Cortex of kidney (tissue), 1 donor: ENCODE results near the gene HNRNPUL1.

Experiments used
- DNase-seq: peaks from one replicate; lab custom pipeline; 2025; lab: John Stamatoyannopoulos, UW

Gene HNRNPUL1

GRCh38 chr19:41234512-41235168, 29.5 kb upstream of the HNRNPUL1 start:
- no peak for DNase-seq

- DNase-seq: no peak
These were observed 28.7 kb upstream of the HNRNPUL1 start for GRCh38 chr19:41235480-41235879.

GRCh38 chr19:41238244-41238643, 25.9 kb upstream of the HNRNPUL1 start:
- DNase-seq: no peak

- no peak for DNase-seq
These were observed 24.8 kb upstream of the HNRNPUL1 start for GRCh38 chr19:41239363-41239762.

- DNase-seq: no peak
These were observed 24.1 kb upstream of the HNRNPUL1 start for GRCh38 chr19:41239961-41240574.

- DNase-seq: no peak
These were observed 22.3 kb upstream of the HNRNPUL1 start for GRCh38 chr19:41241859-41242258.

GRCh38 chr19:41244117-41244516, 20.1 kb upstream of the HNRNPUL1 start:
- DNase-seq: no peak

GRCh38 chr19:41245843-41246242, 18.3 kb upstream of the HNRNPUL1 start:
- DNase-seq: no peak

- DNase-seq: no peak
These were observed 15.3 kb upstream of the HNRNPUL1 start for GRCh38 chr19:41248895-41249294.

- DNase-seq: no peak
These were observed 14.3 kb upstream of the HNRNPUL1 start for GRCh38 chr19:41249707-41250423.

GRCh38 chr19:41253660-41254059, 10.5 kb upstream of the HNRNPUL1 start:
- no peak for DNase-seq

GRCh38 chr19:41255171-41255570, 9.0 kb upstream of the HNRNPUL1 start:
- DNase-seq: no peak

- no peak for DNase-seq
These were observed 2.5 kb upstream of the HNRNPUL1 start for GRCh38 chr19:41261474-41262190.

- DNase-seq: no peak
These were observed 926 bp upstream of the HNRNPUL1 start for GRCh38 chr19:41263042-41263849.

GRCh38 chr19:41264581-41265394, 616 bp downstream of the HNRNPUL1 start:
- DNase-seq: no peak

- DNase-seq: no peak
These were observed 1.4 kb downstream of the HNRNPUL1 start for GRCh38 chr19:41265395-41266153.

GRCh38 chr19:41269055-41269454, 4.9 kb downstream of the HNRNPUL1 start:
- no peak for DNase-seq

- no peak for DNase-seq
These were observed 5.4 kb downstream of the HNRNPUL1 start for GRCh38 chr19:41269571-41269970.

- DNase-seq: no peak
These were observed 8.9 kb downstream of the HNRNPUL1 start for GRCh38 chr19:41273076-41273475.

GRCh38 chr19:41274802-41275201, 10.6 kb downstream of the HNRNPUL1 start:
- no peak for DNase-seq
